Measurements from ENCODE around the gene TMEM231. TPM values are rescaled to one million over a fixed set of nuclear protein-coding genes. Genes with fewer than 3 reads are reported as not detected.
"Not testable (repeated sequence)": the region's sequence is repeated elsewhere in the genome, so short reads cannot be mapped to it uniquely, and the experiment has no call there.

TMEM231 gene
- total RNA-seq, 1 donor from 2014 or later: 1.7 TPM

- intact Hi-C loops (cut with micrococcal nuclease): no loop called here
These were observed 23.3 kb downstream of the TMEM231 start for GRCh38 chr16:75532791-75533190.

- intact Hi-C loops (cut with micrococcal nuclease): no loop called here
These were observed 23.8 kb downstream of the TMEM231 start for GRCh38 chr16:75532142-75532765.

GRCh38 chr16:75529959-75530358 lies 26.1 kb downstream of the TMEM231 start:
- intact Hi-C loops (cut with micrococcal nuclease): no loop called here

DNA sequence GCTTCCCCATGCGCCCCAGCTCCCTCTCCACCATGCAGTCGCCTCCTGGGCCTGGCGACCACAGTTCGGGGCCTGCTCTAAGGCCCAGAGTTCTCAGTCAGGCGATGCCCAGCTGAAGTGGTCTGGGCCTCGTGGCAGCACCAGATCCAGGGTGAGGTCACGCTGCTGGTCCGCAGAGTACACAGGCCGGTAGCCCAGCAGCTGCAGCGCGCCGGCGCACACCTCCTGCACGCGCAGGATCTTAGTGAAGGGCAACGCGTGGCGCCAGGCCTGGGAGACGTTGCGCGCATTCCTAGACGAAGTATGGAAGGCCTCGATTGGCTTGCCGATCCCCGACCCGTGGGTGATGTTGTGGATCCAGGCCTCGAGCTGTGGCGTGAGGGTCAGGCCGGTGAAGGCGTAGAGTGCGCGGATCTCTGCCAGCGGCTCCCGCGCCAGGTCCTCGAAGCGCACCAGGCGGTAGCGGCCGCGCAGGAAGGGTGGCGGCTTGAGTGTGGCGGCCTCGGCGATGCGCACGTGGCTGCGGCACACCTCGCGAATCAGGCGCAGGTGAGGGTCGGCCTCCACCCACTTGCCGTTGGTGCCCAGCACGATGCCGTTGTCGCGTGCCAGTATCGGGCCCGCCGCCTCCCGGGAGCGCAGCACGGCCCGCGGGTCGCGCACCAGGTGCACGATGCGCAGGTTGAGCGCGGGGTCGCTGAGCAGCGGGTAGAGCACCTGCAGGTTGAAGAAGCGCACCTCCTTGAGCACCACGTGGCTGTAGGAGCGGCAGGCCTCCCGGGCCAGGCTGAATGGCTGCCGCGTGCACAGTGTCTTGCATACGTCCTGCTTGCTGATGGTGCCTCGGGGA lies 26.8 kb downstream of the TMEM231 start:
- intact Hi-C loops (cut with micrococcal nuclease): no loop called here

GRCh38 chr16:75527825-75528299 lies 28.2 kb downstream of the TMEM231 start:
- intact Hi-C loops (cut with micrococcal nuclease): no loop called here

DNA sequence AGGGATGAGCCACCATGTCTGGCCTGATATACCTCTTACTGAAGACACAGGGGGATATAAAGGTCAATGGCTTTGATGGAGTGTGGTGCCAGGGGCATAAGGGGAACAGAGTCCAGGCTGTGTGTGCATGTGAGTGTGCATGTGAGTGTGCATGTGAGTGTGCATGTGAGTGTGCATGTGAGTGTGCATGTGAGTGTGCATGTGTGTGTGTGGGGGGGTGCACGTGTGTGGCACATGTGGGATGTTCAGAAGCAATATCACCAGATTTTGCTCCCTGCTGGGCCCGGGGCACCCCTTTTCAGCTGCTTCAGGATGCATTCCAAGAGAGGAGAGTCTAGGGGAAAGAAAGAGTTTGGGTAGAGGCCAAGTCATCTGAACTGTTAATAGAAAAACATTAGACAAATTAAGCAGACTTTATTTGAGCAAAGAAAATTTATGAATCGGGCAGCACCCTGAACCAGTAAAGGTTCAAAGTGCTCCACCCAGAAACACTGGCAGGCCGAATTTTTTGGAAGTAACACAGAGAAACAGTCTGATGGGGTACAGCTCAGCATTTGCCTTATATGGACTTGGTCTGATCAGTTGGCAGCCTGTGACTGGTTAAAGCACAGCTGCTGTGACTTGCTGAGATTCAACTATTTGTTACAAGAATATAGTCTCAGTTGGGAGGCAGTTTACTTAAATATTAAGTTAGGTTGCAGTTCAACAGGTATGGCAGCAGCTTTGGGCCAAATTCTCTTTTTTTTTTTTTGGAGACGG lies 29.8 kb downstream of the TMEM231 start:
- intact Hi-C loops (cut with micrococcal nuclease): no loop called here

- intact Hi-C loops (cut with micrococcal nuclease): no loop called here
These were observed 36.9 kb downstream of the TMEM231 start for GRCh38 chr16:75519175-75519574.

DNA sequence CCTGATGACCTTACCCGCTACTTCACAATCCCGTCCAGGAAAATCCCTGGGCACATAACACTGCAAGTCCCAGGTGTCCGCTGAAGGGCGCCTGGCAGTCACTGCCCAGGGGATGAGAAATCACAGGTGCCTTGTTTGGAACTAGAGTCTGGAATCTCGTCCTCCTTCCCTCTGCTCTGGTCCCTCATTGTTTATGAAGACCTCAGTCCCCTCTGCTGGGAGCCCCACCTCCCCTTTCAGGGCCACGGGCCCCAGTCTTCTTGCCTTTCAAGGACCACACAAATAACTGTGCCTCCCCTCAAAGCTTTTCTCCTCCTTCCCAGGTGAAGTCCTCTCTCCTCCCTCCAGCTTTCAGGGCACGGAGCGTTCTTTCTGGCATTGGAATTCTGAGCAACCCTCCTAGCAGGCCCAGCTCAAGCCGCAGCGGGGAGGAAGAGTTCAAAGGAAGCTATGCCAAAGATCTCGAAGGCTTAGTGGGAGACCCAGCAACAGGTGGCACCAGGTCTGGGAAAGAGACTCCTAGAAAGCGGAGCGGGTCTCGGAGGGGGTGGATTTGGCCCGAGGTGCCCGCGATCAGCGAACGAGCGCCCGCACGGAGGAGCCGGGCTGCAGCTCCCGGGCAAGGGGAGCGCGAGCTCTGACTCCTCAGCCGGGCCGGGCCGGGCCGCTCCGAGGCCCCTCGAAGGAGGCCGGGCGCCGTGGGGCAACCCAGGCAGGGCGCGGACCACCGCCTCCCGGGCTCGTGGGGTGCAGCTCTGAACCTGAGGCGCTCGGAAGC lies 39.7 kb downstream of the TMEM231 start:
- intact Hi-C loops (cut with micrococcal nuclease): loop anchor here (2.0 kb wide), 1 partner anchor 52 kb away; the partner anchor contains the start of gene TMEM170A

DNA sequence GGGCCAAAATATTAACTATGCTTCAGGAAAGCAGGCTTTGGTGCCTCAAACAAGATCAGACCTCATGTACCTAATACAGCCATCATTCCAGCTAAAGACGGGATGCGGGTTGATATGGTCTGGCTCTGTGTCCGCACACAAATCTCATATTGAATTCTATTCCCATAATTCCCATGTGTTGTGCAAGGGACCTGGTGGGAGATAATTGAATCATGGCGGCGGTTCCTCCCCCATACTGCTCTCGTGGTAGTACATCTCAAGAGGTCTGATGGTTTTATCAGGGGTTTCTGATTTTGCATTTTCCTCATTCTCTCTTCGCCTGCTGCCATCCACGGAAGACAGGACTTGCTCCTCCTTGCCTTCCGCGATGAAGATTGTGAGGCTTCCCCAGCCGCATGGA lies 41.8 kb downstream of the TMEM231 start:
- intact Hi-C loops (cut with micrococcal nuclease): no loop called here

GRCh38 chr16:75506574-75506973 lies 49.5 kb downstream of the TMEM231 start:
- intact Hi-C loops (cut with micrococcal nuclease): no loop called here

GRCh38 chr16:75506107-75506506 lies 49.9 kb downstream of the TMEM231 start:
- intact Hi-C loops (cut with micrococcal nuclease): no loop called here

DNA sequence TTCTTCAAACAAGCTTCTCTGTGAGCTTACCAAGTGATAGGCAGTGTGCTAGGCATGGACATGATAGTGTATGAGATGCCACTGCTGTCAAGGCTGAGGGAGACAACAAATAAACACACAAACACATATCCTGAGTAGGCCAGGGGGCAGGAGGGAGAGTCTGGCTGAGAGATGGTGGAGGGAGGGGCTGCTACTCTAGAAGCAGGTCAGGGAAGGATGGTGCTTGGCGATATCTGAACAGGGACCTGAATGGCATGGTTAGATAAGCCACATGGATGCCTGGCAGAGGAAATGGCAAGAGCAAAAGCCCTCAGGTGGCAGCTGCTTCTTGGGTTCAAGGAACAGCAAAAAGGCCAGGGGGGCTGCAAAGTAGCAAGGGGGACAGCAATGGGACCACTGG lies 52.3 kb downstream of the TMEM231 start:
- intact Hi-C loops (cut with micrococcal nuclease): no loop called here

GRCh38 chr16:75502916-75503605 lies 53.0 kb downstream of the TMEM231 start:
- intact Hi-C loops (cut with micrococcal nuclease): no loop called here

DNA sequence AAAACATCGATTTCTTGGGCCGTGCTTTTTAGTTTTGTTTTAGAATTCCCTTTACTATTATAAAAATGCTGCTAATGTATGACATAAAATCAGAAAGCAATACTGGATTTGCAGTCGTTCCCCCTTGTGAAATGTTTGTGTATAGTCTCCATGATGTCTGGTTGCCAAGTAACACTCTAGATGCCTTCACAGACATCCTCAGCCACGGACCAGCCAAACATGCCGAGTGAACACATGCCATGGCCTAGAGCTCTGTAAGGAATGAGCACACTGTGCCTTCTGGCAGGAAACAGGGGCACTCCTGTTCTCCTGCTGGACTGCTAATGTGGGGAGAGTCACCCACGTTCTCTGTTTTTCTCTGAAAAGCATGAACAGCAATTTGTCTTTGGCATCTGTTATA lies 54.2 kb downstream of the TMEM231 start:
- intact Hi-C loops (cut with micrococcal nuclease): not testable (repeated sequence)

GRCh38 chr16:75501359-75501758 lies 54.7 kb downstream of the TMEM231 start:
- intact Hi-C loops (cut with micrococcal nuclease): no loop called here

DNA sequence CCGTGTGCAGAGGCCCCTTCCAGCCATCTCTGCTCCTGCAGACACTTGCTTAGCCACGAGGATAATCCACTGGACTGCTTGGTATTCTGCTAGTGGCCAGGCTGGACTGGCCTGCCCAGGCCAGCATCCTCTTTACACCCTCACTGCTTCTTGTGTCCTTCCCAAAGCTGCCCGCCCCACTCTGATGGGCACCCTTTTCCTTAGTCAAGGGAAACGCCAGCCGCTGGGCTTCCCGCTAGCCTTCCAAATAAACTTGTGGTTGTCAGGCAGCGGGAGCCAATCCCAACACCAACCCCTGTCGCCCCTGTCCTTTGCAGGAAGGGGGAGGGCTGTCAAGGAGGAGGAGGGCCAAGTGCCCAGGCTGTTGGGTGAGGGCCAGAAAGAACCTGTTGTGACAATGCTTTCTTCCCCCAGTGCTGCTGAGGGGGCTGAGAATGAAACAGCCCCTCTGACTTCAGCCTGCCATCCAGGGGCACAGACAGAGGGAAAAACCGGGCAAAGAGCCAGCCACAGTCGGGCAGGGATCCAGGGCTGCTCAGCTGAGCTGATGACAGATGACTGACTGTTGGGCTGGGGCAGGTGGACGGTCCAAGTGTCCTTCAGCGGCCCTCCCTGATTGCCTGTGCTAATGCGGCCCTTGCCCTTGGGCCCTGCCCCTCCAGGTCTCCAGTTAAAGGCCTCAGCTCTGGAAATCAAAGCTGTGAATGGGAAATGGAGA lies 57.3 kb downstream of the TMEM231 start:
- intact Hi-C loops (cut with micrococcal nuclease): not testable (repeated sequence)

DNA sequence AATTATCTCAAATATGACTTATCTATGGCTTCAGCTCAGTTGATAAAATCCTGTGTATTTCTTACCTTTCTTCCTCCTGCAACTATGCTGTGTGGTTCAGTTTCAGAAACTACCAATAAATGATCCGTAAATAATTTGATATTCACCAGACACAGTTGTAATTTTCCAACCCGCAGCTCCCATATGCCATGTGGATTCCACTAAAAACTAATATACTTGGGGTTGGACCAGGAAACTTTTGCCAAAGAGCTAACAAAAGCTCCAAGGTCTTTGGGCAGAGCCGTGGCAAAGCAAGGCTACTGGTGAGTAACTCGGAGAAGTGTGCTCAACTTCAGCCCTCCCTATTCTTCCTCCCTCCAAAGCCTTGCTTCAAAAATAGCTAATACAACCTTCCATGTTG lies 58.5 kb downstream of the TMEM231 start:
- intact Hi-C loops (cut with micrococcal nuclease): no loop called here

GRCh38 chr16:75495076-75495674 lies 60.9 kb downstream of the TMEM231 start, which contains the start of gene CHST6:
TSS of gene CHST6 (minus strand) at chr16:75495441. CDS start at chr16:75479828, 15,613 bp downstream.
- intact Hi-C loops (cut with micrococcal nuclease): no loop called here

- intact Hi-C loops (cut with micrococcal nuclease): no loop called here
These were observed 61.4 kb downstream of the TMEM231 start for GRCh38 chr16:75494661-75495075.
